PFSK-1 (cell line): ENCODE measurements around the gene PAPPA2.

Experiments used
- FOXP2 ChIP-seq: optimal IDR thresholded peaks from 2 replicates; pipeline ENCODE3; 2011; ENCODE audit warnings: borderline replicate concordance, control low read depth, inconsistent platforms; ENCODE audit not compliant: insufficient read depth; ENCODE audit errors: extremely low read length, extremely low read depth
- POLR2AphosphoS5 ChIP-seq: IDR thresholded peaks from 2 replicates; pipeline ENCODE4 v1.6.1; 2012; ENCODE audit warnings: low read depth, mild to moderate bottlenecking, control low read depth, low read length, moderate library complexity
- SIN3A ChIP-seq: IDR thresholded peaks from 2 replicates; pipeline ENCODE4 v1.6.1; 2012; ENCODE audit warnings: mild to moderate bottlenecking, low read length, moderate library complexity, borderline replicate concordance; ENCODE audit not compliant: insufficient read depth
- TAF1 ChIP-seq: IDR thresholded peaks from 2 replicates; pipeline ENCODE4 v1.6.1; 2012; ENCODE audit warnings: low read length, control low read depth, borderline replicate concordance; ENCODE audit not compliant: insufficient read depth
- TF ChIP-seq, protein P1 (sequence below), 2 experiments: IDR thresholded peaks; 2 replicates each; pipeline versions ENCODE4 v1.6.1 to v1.8.0; 2011 to 2012; ENCODE audit warnings: low read depth in 2 of 2, low read length in 2 of 2, control low read depth in 1 of 2, inconsistent platforms in 1 of 2, mild to moderate bottlenecking in 1 of 2, moderate library complexity in 1 of 2; ENCODE audit not compliant: insufficient read depth in 1 of 2

- TF ChIP-seq POLR2AphosphoS5: no peak
- TF ChIP-seq, protein P1, sequence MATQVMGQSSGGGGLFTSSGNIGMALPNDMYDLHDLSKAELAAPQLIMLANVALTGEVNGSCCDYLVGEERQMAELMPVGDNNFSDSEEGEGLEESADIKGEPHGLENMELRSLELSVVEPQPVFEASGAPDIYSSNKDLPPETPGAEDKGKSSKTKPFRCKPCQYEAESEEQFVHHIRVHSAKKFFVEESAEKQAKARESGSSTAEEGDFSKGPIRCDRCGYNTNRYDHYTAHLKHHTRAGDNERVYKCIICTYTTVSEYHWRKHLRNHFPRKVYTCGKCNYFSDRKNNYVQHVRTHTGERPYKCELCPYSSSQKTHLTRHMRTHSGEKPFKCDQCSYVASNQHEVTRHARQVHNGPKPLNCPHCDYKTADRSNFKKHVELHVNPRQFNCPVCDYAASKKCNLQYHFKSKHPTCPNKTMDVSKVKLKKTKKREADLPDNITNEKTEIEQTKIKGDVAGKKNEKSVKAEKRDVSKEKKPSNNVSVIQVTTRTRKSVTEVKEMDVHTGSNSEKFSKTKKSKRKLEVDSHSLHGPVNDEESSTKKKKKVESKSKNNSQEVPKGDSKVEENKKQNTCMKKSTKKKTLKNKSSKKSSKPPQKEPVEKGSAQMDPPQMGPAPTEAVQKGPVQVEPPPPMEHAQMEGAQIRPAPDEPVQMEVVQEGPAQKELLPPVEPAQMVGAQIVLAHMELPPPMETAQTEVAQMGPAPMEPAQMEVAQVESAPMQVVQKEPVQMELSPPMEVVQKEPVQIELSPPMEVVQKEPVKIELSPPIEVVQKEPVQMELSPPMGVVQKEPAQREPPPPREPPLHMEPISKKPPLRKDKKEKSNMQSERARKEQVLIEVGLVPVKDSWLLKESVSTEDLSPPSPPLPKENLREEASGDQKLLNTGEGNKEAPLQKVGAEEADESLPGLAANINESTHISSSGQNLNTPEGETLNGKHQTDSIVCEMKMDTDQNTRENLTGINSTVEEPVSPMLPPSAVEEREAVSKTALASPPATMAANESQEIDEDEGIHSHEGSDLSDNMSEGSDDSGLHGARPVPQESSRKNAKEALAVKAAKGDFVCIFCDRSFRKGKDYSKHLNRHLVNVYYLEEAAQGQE (IDR thresholded peaks at IDR 0.05; ENCODE audit: insufficient read depth in 1 of 2, low read depth in 2 of 2, low read length in 2 of 2): no peak
- TF ChIP-seq TAF1: no peak
- no peak for TF ChIP-seq FOXP2
- no peak for TF ChIP-seq SIN3A
These were observed 207.9 kb downstream of the PAPPA2 start for GRCh38 chr1:176670853-176671252.
